EL (cell line): ENCODE results near the gene PDCD4.
A peak's percentile ranks its signal among the peaks of the same experiment; 100 is the strongest.

ENCODE experiments used
- DNase-seq: peaks from one replicate; pipeline ENCODE4 v3.0.0-alpha.2; 2016

PDCD4 gene

DNA sequence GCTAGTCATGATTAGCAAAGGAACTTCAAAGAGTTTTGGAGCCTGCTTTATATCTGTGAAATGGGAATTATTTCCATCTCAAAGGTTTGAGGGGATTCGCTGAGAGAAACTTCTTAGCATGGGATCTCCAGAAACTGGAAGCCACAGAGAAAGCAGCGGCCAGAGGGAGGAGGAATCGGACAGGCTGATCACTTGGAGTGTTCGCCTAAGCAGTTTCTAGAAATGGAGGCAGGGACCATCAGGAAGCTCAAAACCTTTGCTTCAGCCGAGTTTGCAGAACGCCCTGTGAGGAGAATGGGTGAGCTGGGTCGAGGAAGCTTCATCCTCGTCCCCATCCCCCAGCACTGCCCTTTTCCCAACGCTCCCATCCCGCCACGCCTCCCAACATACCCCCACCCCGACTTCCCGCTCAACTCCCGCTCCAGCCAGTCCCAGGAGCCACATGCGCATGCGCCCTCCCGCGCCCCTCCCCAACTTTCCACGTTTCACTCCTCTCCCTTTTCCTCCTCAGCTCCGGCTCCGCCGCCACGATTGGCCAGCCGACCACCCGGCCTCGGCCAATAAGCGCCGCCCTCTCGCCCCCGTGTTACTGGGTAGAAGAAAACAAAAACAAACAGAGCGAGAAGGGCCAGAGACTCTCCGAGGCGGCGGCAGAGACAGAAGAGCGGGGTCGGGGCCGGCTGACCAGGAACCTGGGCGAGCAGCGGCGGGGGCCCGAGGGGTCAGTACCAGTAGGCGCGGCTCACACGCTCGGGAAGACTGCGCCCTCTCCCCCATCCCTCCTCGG lies at the start of gene PDCD4:
Gene PDCD4, plus strand, starts transcription at position 631 of the 787 bp plus-strand sequence. CDS start 4,100 bp downstream, outside the sequence.
- peak; percentile 99 for DNase-seq

DNA sequence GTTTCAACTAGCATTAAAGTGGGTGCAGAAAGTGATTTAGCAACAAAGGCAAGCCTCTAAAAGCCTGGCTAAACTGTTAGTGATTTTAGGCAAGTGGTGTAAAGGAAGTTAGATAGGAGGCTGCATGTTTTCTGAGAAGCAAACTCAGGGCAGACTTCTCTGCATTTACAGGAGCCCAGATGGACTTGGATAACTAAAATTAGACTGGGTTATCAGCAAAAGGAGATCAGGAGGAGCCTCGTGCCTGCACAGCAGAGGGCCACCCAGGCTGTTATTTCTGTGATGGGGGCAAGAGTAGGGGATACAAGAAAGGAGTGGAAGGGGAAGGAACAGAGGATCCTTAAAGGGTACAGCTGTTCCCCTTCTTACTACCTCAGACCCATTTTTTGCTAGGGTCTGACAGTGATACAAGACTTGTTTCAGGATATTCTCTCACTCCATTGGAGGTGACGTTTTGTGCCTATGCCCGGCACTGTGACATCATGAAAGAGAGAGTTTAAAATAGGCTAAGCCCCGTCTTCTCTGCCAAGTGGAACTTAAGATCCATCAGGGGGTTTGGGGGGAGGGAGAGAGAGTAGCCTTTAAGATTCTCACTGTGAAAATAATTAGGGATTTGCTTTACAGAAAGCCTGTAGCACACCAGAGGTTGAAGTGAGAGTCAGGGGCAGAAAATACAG lies 49.6 kb upstream of the PDCD4 start:
- no peak for DNase-seq

DNA sequence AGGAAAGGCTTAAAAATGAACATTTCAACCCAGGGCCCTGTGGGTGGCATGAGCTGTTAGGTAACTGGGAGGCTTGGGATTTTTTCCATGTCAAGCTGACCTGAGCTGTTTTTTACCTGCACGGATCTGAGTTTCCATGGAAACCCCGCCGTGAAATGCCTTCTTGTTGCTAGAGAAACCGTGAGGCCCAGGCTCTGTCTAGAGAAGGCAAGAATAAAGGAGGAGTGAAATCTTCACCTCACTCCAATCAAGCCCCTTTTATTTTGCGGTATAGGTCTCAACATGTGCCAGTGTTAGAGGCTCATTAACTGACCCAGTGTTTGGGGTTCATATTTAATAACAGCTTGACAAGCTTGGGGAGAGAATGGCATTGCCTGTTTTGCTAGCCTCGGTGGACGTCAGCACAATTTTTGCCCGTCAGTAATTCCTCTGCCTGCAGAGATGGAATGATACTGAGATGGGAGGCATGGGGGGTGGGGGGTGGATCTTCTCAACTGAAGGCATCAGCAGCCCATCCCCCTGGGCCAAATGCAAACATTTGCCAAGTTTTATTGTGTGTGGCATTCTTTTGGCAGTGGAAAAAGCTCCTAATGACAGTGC lies 48.9 kb upstream of the PDCD4 start:
- no peak for DNase-seq

DNA sequence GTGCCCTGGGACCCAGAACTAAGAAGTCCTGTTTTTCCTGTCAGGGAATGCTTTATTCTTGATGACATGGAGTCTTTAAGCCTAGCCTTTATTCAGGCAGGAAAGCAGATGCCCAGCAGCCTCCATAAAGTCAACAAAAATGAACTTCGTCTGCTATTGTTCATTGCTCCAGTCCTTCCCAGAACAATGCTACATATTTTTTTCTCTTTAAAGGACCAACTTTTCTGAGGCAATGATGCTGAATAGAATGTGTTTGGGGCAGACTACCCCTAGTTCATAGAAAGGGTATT lies 47.6 kb upstream of the PDCD4 start:
- no peak for DNase-seq

DNA sequence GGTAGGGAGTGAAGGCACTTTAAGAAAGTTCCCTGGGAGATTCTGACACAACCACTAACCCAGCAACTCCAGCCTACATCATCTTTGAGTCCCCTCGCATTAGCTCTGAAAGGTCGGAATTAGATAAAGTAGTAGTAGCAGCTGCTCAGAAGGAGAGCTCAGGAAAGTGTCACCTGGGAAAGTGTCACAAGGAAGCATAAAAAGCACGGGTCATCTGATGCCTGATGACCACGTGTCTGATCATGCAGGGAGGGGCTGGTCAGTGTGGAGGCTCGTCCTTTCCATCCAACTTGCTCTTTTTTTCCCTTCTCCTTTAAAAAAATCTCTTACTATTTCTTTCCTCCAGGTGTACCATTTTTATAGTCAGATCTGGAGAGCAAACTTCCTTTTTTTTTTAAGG lies 47.1 kb upstream of the PDCD4 start:
- DNase-seq = no peak

DNA sequence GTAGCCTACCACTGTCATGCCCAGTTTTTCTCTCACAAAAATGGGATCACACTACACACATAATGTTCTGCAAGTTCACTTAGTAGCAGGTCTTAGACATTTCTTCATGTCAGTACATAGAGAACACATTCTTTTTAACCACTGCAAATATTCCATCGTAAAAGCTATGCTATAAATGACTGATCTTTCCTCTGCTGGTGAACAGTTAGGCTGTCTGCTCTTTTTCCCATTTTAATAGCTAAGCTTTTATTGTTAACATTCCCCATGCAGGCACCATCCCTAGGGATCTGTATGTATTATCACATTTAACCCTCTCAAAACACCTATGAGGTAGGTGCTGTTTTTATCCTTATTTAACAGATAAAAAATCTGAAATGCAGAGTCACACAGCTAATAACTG lies 46.2 kb upstream of the PDCD4 start:
- no peak for DNase-seq

DNA sequence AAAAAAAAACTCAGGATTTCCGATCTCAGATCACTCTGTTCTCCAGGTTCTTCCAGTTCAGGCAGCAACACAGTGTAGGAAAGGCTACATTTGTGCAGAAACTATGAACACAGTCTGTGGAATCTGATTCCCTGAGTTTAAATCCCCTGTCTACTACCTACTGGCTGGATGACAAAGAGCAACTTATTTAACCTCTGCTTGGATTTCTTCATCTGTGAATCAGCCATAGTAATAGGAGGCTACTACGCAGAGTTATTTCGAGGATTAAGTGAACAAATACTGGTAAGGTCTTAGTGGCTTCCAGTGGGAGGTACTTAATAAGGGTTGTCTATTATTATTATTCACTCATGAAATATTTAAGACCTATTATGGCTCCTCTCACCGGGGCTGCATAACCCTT lies 44.3 kb upstream of the PDCD4 start:
- no peak for DNase-seq

DNA sequence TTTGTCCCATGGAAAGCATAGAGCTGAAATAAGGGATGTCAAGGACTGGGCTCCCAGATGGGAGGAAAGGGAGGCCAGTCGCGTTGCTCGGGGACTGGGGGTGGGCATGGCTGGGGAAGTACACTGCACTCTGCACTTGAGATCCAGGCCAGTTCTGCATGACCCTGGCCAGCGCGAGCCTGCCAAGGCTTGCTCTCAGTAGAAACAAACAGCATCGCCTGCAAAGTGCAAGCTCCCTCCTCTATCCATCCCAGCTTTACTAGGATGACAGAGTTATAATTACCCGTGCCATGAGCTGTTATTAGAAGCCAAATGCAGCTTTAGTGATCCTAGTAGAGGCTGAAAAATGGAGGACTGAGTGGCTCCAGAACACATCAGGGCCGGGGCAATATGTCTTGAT lies 43.9 kb upstream of the PDCD4 start:
- DNase-seq = no peak

DNA sequence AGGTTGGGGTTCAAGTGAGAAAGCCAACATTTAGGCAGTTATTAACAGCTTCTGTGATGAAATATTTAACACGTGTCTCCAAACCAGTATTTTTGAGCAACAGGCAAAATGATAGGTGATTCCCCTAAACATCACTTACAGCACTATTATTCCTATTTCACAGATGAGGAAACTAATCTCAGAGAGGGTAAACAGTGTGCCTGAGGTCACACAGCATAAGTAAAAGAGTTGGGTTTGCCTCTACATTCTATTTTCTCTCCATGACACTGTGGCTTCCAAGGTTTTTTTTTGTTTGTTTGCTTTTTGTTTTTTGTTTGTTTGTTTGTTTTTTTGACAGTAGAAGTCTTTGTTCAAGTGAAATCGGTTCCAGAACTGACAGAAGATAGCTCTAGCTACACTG lies 43.2 kb upstream of the PDCD4 start:
- DNase-seq = no peak

DNA sequence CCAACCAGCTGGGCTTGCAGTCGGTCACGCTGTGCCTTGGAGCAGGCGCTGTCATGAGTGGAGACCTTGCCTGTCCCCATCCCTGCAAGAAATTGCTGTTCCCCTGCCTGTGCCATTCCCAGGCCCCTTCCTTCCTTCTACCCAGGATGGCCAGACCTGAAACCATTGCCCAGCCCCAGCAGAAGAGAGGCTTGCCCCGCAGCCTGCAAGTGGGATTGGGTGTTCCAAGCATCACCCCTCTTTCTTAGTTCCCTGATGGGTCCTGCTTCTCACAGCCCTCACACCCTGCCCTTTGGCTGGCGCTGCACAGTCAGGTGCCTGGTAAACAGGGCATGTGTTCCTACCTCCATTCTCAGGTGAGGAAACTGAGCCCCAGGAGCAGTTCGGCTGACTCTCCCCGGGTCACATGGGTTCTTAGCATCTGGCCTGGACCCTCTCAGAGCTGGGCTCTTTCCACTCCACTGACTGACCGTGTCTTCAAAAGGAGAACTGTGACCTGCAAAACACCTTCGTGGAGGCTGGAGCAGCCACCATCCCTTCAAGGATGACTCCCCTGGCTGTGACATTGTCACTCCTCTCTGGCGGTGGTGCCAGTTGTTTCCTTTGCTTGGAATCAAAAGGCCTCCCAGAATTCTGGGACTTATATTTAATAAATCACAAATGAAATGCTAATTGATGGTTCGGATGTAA lies 41.9 kb upstream of the PDCD4 start:
- no peak for DNase-seq

DNA sequence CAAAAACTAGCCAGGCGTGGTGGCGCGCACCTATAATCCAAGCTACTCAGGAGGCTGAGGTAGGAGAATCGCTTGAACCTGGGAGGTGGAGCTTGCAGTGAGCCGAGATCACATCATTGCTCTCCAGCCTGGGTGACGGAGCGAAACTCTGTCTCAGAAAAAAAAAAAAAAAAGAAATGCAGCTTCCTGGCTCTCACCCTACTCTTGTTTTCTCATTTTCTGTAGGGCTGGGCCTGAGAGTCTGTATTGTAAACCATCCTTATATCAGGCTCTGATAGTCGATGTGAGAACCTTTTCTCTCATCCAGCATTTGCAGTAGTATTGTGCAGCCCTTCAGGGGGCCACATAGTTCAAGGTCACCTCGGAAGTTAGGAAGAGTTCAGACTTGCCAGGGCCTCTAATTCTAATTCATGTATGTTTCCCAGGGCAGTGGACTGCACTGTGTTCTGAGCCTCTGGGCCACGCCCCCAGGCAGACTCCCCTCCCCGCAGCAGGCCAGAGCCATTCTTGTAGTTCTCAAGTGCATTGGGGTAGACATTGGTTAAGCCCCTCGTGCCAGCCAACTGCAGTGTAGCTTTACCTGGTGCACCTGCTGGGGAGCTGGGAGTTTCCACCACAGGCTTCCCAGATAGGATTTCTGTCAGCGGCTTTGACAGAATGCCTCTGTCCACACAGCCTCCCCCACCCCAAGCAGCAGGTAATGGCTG lies 38.3 kb upstream of the PDCD4 start:
- DNase-seq = no peak

DNA sequence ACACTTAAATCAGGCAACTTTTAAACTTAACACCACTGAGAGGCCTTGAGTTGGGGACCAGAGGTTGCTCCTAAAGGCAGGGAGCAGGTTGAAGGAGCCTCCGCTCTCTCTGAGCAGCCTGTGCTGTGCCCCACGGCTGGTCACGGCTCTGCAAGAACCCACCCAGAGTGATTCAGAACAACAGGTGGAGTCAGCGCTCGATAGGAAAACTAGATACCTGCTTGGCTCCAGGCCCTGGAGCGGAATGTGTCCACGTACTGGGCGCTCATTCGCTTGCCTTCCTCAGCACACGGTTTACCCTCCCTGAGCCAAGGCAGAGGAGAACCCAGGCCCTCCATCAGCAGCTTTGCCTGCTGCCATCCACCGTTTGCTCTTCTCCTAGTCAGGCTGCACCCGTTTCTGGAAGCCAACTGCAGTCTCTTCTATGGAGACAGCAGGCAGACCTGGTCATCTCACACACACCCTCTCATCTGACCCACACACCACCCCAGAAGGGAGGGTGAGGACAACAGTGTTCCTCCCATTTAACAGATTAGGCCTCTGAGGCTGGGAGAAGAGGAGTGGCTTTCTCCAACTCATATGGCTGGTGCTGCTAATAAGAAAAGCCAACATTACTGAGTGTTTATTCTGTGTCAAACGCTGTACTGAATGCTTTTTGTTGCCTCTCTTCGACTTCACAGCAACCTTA lies 37.6 kb upstream of the PDCD4 start:
- DNase-seq = no peak

DNA sequence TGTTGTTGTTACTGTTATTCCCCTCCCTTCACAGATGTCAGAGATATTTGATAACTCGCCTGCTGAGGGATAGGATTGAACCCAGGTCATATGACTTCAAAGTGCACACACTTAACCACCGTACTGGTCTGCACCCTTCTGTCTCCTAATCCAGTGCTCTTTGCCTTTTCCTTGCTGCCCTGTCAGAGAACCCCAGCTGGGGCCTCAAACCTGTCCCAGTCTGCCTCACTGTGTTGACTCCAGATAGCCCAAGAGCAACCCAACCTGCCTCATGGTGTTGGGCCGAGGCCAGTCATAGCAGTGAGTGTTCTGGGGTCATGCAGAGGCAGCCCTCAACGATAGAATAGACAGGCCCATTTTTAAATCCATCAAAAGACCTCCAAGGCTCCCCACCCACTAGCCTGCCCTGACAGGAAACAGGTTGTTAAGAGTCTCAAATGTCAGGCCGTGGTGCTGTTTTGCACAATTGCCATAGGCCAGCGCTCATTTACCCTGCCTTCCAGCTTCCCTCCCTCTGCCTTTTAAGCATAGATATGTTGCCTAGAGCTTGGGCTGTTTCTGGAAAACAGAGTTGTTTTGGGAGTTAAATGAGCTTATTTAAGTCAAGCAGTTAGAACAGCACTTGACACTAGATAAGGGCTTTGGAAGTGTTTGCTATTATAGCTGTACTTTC lies 37.0 kb upstream of the PDCD4 start:
- DNase-seq = no peak

DNA sequence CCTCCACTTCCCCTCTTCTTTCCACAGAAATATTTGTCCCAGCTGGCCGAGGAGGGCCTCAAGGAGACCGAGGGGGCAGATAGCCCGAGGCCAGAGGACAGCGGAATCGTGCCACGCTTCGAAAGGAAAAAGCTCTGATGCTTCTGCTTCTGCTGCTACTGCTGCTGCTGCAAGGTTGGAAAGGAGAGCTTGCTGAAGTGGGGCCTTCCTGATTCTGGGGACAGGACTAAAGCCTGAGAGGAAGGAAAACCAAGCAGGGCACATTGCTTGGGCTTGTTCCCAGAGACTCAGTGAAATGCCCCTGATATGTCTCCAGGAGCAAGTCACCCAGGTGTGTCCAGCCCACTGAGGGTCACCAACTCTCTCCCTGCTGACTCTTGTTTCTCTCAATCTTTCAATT lies 35.9 kb upstream of the PDCD4 start:
- DNase-seq = no peak

DNA sequence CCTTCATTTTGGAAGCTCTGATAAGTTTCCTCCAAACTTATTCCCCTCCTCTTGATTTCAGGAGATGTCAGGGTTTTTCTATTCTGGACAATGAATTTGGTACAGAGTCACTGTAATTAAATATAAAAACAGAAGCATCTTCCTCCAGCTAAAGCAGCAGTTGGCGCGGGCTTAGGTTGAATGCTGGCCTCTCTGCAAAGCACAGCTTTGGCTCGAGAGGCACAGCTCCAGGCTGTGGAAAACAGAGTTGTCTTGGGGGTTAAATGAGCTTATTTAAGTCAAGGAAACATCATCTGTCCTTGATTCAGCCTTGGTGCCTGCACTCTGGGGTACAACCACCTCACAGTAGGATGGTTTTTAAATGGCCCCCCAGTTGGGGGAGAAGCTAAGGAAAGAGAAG lies 35.0 kb upstream of the PDCD4 start:
- DNase-seq = no peak

DNA sequence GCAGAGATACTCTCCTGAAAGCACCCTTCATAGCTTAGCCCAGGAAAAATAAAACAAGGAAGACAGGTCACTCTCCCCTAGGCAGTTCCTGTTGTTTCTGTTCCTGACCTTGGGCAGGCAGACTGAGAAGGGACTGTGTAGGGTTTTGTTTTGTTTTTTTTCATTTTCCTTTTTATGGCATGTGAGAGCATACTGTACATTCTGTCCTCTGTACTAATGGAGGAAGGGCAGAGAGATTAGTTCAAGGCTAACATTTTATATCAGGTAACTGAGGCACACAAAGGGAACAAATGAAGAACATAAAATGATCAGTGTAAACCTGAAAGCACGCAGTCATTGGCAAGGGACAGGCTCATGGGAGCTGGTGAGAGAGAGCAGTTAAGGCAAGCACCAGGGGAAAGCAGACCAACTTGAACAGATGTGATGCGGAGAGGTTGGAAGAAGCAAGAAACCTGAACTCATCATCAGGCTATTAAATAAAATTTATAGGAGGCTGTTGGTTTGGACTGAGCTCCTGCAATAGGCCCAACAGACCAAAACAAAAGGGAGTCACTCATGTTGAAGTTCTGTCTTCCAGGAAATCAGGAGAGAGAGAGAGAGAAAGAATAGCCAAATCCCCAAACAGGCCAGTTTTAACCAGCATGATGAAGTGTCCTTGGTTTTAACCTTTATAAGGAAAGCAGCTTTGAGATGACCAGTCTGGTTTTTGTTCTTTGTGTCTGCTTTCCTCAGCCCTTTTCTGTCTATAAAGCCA lies 34.1 kb upstream of the PDCD4 start:
- DNase-seq = no peak

DNA sequence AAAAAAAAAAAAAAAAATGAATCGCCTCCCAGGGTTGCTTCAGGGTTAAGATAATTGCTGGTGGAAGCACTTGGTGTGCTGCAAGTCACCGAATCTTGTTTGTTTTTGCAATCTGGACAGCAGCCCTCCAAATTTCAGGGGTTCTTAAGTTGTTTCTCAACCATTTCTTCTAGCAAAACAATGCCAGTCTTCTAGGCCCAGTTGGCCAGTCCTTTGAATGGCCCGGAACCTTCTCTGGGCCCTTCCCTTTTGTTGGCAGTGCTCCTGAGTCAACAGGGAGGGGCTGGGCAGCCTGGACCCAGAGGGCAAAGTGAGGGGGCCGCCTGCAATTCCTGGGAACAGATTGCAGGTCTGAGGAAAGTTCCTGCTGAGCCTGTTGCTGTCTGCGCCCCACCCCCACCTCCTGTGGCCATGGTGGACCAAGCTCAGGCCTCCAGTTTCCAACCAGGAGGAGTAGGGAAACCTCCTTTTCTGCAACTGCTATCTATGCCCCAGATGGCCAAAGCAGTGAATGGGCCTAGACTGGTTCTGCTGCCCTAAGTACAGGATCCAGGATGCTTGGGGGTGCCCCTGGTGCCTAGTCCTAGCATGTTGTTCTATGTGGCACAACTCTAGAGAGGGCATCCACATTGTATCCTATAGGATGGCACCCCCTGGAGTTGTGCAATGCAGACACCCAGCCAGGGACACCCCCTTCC lies 31.4 kb upstream of the PDCD4 start:
- DNase-seq = no peak

DNA sequence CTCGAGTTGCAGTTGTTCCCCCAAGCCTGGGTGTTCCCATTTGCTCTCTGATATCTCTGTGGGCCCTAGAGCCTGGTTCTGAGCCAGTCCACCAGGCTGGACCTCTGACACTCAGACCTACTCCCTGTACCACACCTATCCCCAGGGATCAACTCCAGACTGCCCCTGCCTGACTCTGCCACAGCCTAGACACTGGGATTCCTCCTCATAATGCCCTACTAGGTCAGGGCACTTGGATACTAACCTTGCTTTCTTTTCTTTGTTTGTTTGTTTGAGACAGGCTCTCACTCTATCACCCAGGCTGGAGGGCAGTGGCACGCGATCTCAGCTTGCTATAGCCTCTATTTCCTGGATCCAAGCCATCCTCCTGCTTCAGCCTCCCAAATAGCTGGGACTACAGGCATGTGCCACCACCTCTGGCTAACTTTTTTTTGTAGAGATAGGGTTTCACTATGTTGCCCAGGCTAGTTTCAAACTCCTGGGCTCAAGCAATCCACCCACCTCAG lies 30.8 kb upstream of the PDCD4 start:
- no peak for DNase-seq

DNA sequence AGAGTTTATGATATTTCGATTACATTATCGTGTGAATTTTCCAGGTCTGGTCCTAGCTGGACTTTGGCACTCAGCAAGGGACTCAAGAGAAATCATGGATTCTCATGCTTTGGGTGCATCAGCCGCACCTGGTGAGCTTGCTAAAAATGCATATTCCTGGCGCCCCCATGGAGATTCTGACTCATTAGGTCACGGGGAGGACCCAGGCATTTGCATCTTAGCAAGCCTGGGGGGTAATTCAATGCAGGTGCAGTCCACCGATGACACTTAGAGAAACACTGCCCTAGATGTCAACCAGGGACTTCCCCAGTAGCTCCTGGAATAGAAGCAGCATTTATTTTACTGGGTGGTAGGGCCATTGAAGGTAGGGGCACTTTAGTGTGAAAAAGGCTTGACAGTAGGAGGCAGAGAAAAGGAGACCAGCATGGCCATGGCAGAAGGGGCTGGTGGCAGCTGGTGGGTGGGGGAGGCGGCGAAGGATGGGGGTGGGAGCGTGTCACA lies 29.9 kb upstream of the PDCD4 start:
- DNase-seq = no peak

DNA sequence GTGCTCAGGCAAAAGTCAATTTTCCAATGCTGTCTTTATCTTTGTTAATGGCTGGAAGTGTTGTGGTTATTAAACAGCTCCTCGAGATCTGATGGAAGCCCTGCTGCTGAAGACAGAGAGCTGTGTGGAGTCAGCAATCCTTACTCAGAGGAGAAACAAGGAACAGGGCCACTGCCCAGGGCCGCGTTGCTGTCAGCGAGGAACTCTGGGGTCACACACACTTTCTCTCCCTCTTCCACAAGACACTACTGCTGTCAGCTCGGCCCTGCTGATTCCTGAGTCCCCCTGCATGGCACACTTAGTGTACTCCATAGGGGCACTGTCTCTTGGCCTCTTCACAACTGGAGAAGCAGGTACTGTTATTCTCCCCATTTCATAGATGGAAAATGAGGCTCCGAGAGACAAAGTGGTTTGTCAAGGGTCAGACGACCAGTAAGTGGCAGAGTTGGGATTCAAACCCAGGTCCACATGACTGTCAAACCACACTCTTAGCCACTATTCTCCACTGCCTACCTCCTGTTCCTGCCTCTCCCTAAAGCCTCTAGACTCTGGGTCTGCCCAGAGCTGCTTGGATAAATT lies 29.3 kb upstream of the PDCD4 start:
- DNase-seq = no peak
